GM12878 (cell line): ENCODE measurements around the gene MEX3C. TPM values are rescaled to one million over a fixed set of nuclear protein-coding genes. Genes with fewer than 3 reads are reported as not detected.

ENCODE experiments used
- ATAC-seq: fragments of 200-7000 bp; cut with Tn5 transposase; 3 replicates; pipeline ENCODE4 v1.9.1; 2020; ENCODE audit warnings: mild to moderate bottlenecking, moderate library complexity
- BruUV-seq: library from RNA; stranded (reverse); fragments of 400-500 nt; replicated peaks from 2 replicates; lab custom pipeline; 2021; lab: Mats Ljungman, UMichigan
- CTCF ChIA-PET: fragments of 300-600 bp; sonication (Branson Sonifier 250); formaldehyde crosslinking; extraction: SDS; loops from one replicate; lab custom pipeline; 2021; ENCODE audit warnings: inconsistent platforms; lab: Yijun Ruan, JAX
- POLR2A ChIA-PET: fragments of 350-600 bp; formaldehyde crosslinking; extraction: SDS; loops from one replicate; lab custom pipeline; 2021; ENCODE audit warnings: inconsistent platforms; lab: Charles Lee
- RAD21 ChIA-PET: fragments of 300-600 bp; sonication (Branson Sonifier 250); formaldehyde crosslinking; loops from one replicate; lab custom pipeline; 2023; ENCODE audit warnings: antibody characterized with exemption; ENCODE audit not compliant: unreplicated experiment; lab: Charles Lee
- SMC1A ChIA-PET: fragments of 300-600 bp; sonication (Branson Sonifier 250); formaldehyde crosslinking; loops from one replicate; lab custom pipeline; 2023; ENCODE audit not compliant: unreplicated experiment, uncharacterized antibody; lab: Charles Lee
- DNase-seq: peaks from one replicate; pipeline ENCODE4 v3.0.0-alpha.2; 2011; ENCODE audit warnings: low read depth, low spot score
- FAIRE-seq: peaks from 3 replicates; lab custom pipeline; 2011; peaks lifted over from hg19 to GRCh38; lab: Jason Lieb, UNC
- H2AFZ ChIP-seq: 2 replicates; pipeline ENCODE4 v1.6.0; 2011; ENCODE audit warnings: low read depth, low read length, control low read depth; ENCODE audit not compliant: control insufficient read depth
- H3K27ac ChIP-seq: 2 replicates; pipeline ENCODE4 v1.5.1; 2011; ENCODE audit warnings: control low read depth; ENCODE audit not compliant: control insufficient read depth, insufficient read depth
- H3K27me3 ChIP-seq, 2 experiments: replicated peaks in 1 of 2; 2 replicates each; pipeline versions ENCODE4 v1.6.0 to v1.6.1; 2011; ENCODE audit warnings: low read length in 1 of 2; ENCODE audit not compliant: control insufficient read depth in 2 of 2, insufficient read depth in 2 of 2
- H3K36me3 ChIP-seq, 2 experiments: 2 replicates each; pipeline ENCODE4 v1.5.1; 2011; ENCODE audit warnings: low read length in 1 of 2; ENCODE audit not compliant: control insufficient read depth in 2 of 2, insufficient read depth in 2 of 2
- H3K4me1 ChIP-seq: 2 replicates; pipeline ENCODE4 v1.6.1; 2011; ENCODE audit warnings: mild to moderate bottlenecking, low read length, moderate library complexity, mixed read lengths; ENCODE audit not compliant: control insufficient read depth, insufficient read depth
- H3K4me2 ChIP-seq: 2 replicates; pipeline ENCODE4 v1.6.0; 2011; ENCODE audit warnings: control low read depth; ENCODE audit not compliant: control insufficient read depth, insufficient read depth
- H3K4me3 ChIP-seq: fragments of 200-600 bp; sonication (generic); 2 replicates; pipeline ENCODE4 v1.5.1; 2016
- H3K79me2 ChIP-seq: 2 replicates; pipeline ENCODE4 v1.6.0; 2011; ENCODE audit warnings: low read length; ENCODE audit not compliant: control insufficient read depth, insufficient read depth
- H3K9ac ChIP-seq: 2 replicates; pipeline ENCODE4 v1.8.0; 2011; ENCODE audit warnings: low read length, control low read depth, mixed read lengths; ENCODE audit not compliant: control insufficient read depth, insufficient read depth
- H3K9me3 ChIP-seq: replicated peaks from 3 replicates; pipeline ENCODE4 v1.5.1; 2011; ENCODE audit warnings: mild to moderate bottlenecking, low read length; ENCODE audit not compliant: control insufficient read depth, insufficient read depth
- H4K20me1 ChIP-seq: 2 replicates; pipeline ENCODE4 v1.6.0; 2011; ENCODE audit not compliant: control insufficient read depth, insufficient read depth
- ATF2 ChIP-seq: IDR thresholded peaks from 2 replicates; pipeline ENCODE4 v1.6.1; 2012; ENCODE audit warnings: low read length, inconsistent platforms
- CBX5 ChIP-seq: sonication (generic); IDR thresholded peaks from 2 replicates; pipeline ENCODE4 v1.6.1; 2016; ENCODE audit warnings: low read depth, moderate library complexity, mild to moderate bottlenecking, inconsistent platforms
- E2F4 ChIP-seq: IDR thresholded peaks from 2 replicates; pipeline ENCODE4 v1.6.1; 2012; ENCODE audit warnings: low read depth, low read length, improper control_type of control experiment
- IKZF2 ChIP-seq, 2 experiments: fragments of 450-650 bp; IDR thresholded peaks; 2 replicates each; pipeline ENCODE4 v1.6.1; 2017; ENCODE audit warnings: mild to moderate bottlenecking in 2 of 2, moderate library complexity in 2 of 2
- MEF2A ChIP-seq: IDR thresholded peaks from 2 replicates; pipeline ENCODE4 v1.6.1; 2011; ENCODE audit warnings: low read depth, mild to moderate bottlenecking, low read length, moderate library complexity; ENCODE audit not compliant: insufficient read depth
- NFYA ChIP-seq: IDR thresholded peaks from 2 replicates; pipeline ENCODE4 v1.6.1; 2011; ENCODE audit warnings: low read depth, mild to moderate bottlenecking, low read length, improper control_type of control experiment, borderline replicate concordance
- PAX5 ChIP-seq: IDR thresholded peaks from 2 replicates; pipeline ENCODE4 v1.6.1; 2011; ENCODE audit warnings: low read depth, low read length, borderline replicate concordance
- POLR2A ChIP-seq: IDR thresholded peaks from 2 replicates; pipeline ENCODE4 v1.6.1; 2011; ENCODE audit warnings: low read depth, mild to moderate bottlenecking, low read length
- POLR2AphosphoS5 ChIP-seq: IDR thresholded peaks from 2 replicates; pipeline ENCODE4 v1.6.1; 2011; ENCODE audit warnings: mild to moderate bottlenecking, low read length, inconsistent platforms
- RAD21 ChIP-seq: IDR thresholded peaks from 2 replicates; pipeline ENCODE4 v1.6.1; 2011; ENCODE audit warnings: mild to moderate bottlenecking, low read depth, low read length, moderate library complexity; ENCODE audit not compliant: insufficient read depth
- SIX5 ChIP-seq: IDR thresholded peaks from 2 replicates; pipeline ENCODE4 v1.6.1; 2011; ENCODE audit warnings: mild to moderate bottlenecking, low read depth, low read length, moderate library complexity; ENCODE audit not compliant: severe bottlenecking
- SMARCA5 ChIP-seq: fragments of 450-650 bp; IDR thresholded peaks from 2 replicates; pipeline ENCODE4 v1.6.1; 2017; ENCODE audit warnings: mild to moderate bottlenecking
- SPI1 ChIP-seq: IDR thresholded peaks from 2 replicates; pipeline ENCODE4 v1.6.1; 2011; ENCODE audit warnings: low read depth, mild to moderate bottlenecking, low read length, moderate library complexity, borderline replicate concordance; ENCODE audit not compliant: insufficient read depth
- ZNF207 ChIP-seq: fragments of 450-650 bp; IDR thresholded peaks from 2 replicates; pipeline ENCODE4 v1.6.1; 2014; ENCODE audit warnings: antibody characterized with exemption, mild to moderate bottlenecking, borderline replicate concordance
- WGBS: methylation state at CpG from one replicate; pipeline ENCODE4 v1.1.6; 2016; ENCODE audit warnings: low lambda C conversion rate; ENCODE audit not compliant: insufficient replicate concordance, insufficient coverage; ENCODE audit errors: missing lambda C conversion rate; 5-methylcytosine and 5-hydroxymethylcytosine counted together
- in situ Hi-C: fragments of 300-500 bp; cut with MboI; formaldehyde crosslinking; loops from 9 replicates; pipeline ENCODE4 v1.14.3; 2018; ENCODE audit warnings: mixed read lengths
- intact Hi-C: fragments of 100-400 bp; cut with micrococcal nuclease; formaldehyde crosslinking; loops from one replicate; pipeline ENCODE4 v1.14.2; 2022; ENCODE audit not compliant: unreplicated experiment
- polyA plus RNA-seq, 11 experiments: library from polyadenylated mRNA; depleted of rRNA in 4 of 11; unstranded in 6 of 11; stranded (reverse) in 5 of 11; fragments of >200 nt; fragmentation: Nextera tagmentation in 4 of 11; fragmentation: Illumina TruSeq in 1 of 11; extraction: Ambion mirVana in 4 of 11; extraction: Trizol in 1 of 11; gene quantifications; 1 replicate in 1 of 11; 2 replicates in 10 of 11; pipeline versions ENCODE4 v1.2.1 to v1.2.3, GENCODE V29; 2011 to 2016; ENCODE audit warnings: inconsistent platforms in 2 of 11, missing spikeins in 2 of 11, low read depth in 1 of 11
- total RNA-seq, 4 experiments: library from RNA; depleted of rRNA in 3 of 4; stranded (reverse); fragments of >200 nt in 3 of 4; fragmentation: Illumina TruSeq in 1 of 4; extraction: Trizol in 1 of 4; gene quantifications; 2 replicates each; pipeline versions ENCODE4 v1.2.1 to v1.2.3, GENCODE V29; 2013 to 2021
- TF ChIP-seq, protein P1 (sequence below): fragments of 450-650 bp; IDR thresholded peaks from 2 replicates; pipeline ENCODE4 v1.6.1; 2018; ENCODE audit warnings: mild to moderate bottlenecking, low read depth, moderate library complexity; ENCODE audit not compliant: partially characterized antibody
- TF ChIP-seq, protein P2 (sequence below): fragments of 450-650 bp; IDR thresholded peaks from 2 replicates; pipeline ENCODE4 v1.6.1; 2016; ENCODE audit warnings: mild to moderate bottlenecking

MEX3C gene
- total and polyA plus RNA-seq, 10 of the 15 experiments (the other 5 are each of a cell fraction or from before 2014, with no cell fraction given): 6.7 to 48.8 (median 21.3) TPM

GRCh38 chr18:51125976-51126375 is 71.5 kb downstream of the MEX3C start:
- DNase-seq: no peak
- WGBS: 35% methylated on average over 2 of the region's 2 CpGs
- no peak for ATAC-seq
- ChIA-PET CTCF (interaction anchor here (1.0 kb wide), 1 partner anchor 79 kb away, joined by 3 read pairs; no protein-coding TSS in a partner anchor), POLR2A (no interaction called here), RAD21 (no interaction called here), SMC1A (no interaction called here)
- no peaks in the 10 kb centered on the region for H3K27me3 ChIP-seq
- H3K4me3 ChIP-seq: no peak overlapping the region
- H4K20me1 ChIP-seq: no peaks in the 10 kb centered on the region
- BruUV-seq: no TSS peak
- no peak overlapping the region for H3K9ac ChIP-seq
- H3K4me2 ChIP-seq: no peak overlapping the region
- intact Hi-C loops: no loop called here
- H3K9me3 ChIP-seq: no peaks in the 10 kb centered on the region
- H3K27ac ChIP-seq: no peak overlapping the region
- H3K36me3 ChIP-seq: no peaks in the 10 kb centered on the region
- FAIRE-seq: no peak
- in situ Hi-C loops: no loop called here
- H3K79me2 ChIP-seq: no peaks in the 10 kb centered on the region
- no peak overlapping the region for H2AFZ ChIP-seq
- no peak for TF ChIP-seq SPI1
- no peak for TF ChIP-seq CBX5
- TF ChIP-seq IKZF2 (IDR thresholded peaks at IDR 0.05): no peak
- no peak for TF ChIP-seq MEF2A
- TF ChIP-seq, protein P1, sequence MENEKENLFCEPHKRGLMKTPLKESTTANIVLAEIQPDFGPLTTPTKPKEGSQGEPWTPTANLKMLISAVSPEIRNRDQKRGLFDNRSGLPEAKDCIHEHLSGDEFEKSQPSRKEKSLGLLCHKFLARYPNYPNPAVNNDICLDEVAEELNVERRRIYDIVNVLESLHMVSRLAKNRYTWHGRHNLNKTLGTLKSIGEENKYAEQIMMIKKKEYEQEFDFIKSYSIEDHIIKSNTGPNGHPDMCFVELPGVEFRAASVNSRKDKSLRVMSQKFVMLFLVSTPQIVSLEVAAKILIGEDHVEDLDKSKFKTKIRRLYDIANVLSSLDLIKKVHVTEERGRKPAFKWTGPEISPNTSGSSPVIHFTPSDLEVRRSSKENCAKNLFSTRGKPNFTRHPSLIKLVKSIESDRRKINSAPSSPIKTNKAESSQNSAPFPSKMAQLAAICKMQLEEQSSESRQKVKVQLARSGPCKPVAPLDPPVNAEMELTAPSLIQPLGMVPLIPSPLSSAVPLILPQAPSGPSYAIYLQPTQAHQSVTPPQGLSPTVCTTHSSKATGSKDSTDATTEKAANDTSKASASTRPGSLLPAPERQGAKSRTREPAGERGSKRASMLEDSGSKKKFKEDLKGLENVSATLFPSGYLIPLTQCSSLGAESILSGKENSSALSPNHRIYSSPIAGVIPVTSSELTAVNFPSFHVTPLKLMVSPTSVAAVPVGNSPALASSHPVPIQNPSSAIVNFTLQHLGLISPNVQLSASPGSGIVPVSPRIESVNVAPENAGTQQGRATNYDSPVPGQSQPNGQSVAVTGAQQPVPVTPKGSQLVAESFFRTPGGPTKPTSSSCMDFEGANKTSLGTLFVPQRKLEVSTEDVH: no peak
- no peak for TF ChIP-seq RAD21
- TF ChIP-seq POLR2AphosphoS5: no peak
- TF ChIP-seq PAX5: no peak
- no peak for TF ChIP-seq ATF2
- TF ChIP-seq, protein P2, sequence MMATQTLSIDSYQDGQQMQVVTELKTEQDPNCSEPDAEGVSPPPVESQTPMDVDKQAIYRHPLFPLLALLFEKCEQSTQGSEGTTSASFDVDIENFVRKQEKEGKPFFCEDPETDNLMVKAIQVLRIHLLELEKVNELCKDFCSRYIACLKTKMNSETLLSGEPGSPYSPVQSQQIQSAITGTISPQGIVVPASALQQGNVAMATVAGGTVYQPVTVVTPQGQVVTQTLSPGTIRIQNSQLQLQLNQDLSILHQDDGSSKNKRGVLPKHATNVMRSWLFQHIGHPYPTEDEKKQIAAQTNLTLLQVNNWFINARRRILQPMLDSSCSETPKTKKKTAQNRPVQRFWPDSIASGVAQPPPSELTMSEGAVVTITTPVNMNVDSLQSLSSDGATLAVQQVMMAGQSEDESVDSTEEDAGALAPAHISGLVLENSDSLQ: no peak
- no peak for TF ChIP-seq NFYA
- no peak for TF ChIP-seq ZNF207
- TF ChIP-seq SIX5: no peak
- TF ChIP-seq SMARCA5: no peak
- TF ChIP-seq E2F4: no peak
- TF ChIP-seq POLR2A: no peak
- H3K4me1 ChIP-seq: no peaks in the 10 kb centered on the region
